HG02884 (cell line): ENCODE data around the gene PCDHGA3.
"Not testable (repeated sequence)": the region's sequence is repeated elsewhere in the genome, so short reads cannot be mapped to it uniquely, and the experiment has no call there.

ENCODE experiments used
- ATAC-seq: cut with Tn5 transposase; IDR thresholded peaks from one replicate; pipeline ENCODE4 v1.9.1; 2021; ENCODE audit warnings: mild to moderate bottlenecking, moderate library complexity; ENCODE audit not compliant: unreplicated experiment

The PCDHGA3 gene

DNA sequence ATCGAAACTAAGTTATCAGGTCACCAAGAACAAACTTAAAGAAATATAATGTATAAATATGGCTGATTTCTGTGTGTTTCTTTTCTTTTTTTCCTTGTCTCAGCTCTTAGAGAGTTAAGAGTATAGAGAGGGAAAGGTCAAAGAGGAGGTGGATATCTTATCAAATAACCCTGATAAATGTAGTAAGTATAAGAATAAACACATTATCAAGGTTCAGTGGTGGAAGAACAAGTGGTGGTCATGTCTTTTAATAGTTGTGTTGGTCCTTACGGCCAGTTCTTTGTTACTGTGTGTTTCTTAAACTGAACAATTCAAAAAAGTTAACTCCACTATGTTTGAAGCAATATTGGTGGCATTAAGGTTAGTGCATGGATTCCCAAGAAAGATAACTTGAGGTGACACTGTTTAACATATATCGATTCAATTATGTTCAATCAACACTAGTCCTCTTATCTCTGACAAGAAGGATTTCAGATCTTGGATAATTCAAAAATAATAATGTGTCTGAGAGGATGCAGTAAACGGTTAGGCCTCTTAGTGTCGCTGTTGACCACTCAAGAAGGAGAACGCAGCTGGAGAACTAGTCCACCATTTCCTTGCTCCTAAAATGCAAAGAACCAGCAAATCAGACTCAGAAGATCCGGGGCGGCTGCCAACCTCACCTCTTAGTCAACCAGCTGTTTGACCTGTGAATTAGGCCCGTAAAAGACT lies at the start of gene PCDHGA3:
Gene PCDHGA3 (plus strand): TSS at position 588 of the 711 bp plus-strand sequence. CDS start 205 bp downstream, outside the sequence.
- ATAC-seq: no peak

DNA sequence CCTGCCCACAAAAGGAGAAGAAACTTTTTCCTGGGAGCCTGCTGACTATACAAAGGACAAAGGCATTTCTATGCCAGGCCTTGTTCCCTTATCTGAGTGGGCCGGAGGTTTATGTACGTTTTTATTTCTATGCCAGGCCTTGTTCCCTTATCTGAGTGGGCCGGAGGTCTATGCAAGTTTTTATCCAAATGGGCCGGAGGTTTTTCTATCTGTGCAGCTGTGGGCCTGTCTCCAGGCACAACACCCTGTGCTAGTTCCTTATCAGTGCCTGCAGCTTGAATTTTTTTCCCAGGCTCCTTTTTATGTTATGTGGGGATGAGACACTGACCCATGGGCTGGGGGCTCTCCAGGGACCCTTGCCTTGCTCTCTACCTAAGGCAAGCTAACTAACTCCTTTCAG lies 45.3 kb upstream of the PCDHGA3 start:
- ATAC-seq: no peak

DNA sequence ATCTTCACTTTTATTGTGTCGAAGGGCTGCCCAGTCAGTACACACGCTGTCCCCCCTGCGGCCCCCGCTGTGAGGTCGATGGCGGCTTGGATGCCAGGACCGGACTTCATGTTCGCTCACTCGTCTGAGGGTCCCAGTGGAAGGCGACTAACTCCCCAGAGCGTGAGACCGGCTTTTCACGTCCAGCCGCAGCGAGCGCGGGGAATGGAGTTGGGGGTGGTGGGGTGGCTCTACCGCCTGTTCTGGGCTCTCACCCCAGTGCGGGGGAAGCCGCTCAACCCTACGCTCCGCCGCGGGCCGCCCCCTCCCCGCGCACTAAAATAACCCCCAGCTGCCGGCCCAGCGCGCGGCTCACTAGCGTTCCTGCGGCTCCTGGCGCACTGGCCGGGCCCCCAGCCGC lies 39.9 kb upstream of the PCDHGA3 start, which contains the start of gene SLC25A2:
Gene SLC25A2 (minus strand): TSS at position 294 of the 400 bp plus-strand sequence. CDS start 184 bp downstream, at position 110.
- ATAC-seq: no peak

DNA sequence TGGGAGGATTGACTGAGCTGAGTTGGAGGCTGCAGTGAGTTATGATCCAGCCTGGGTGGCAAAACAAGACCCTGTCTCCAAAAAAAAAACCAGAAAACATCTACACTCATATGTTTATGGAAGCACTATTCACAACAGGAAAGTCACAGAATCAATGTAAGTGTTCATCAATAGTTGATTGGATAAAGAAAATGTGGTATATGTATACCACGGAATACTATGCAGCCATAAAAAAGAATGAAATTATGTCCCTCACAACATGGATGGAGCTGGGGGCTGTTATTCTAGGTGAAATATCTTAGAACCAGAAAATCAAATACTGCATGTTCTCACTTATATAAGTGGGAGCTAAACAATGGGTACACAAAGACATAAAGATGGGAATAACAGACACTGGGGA lies 37.0 kb upstream of the PCDHGA3 start:
- no peak for ATAC-seq

DNA sequence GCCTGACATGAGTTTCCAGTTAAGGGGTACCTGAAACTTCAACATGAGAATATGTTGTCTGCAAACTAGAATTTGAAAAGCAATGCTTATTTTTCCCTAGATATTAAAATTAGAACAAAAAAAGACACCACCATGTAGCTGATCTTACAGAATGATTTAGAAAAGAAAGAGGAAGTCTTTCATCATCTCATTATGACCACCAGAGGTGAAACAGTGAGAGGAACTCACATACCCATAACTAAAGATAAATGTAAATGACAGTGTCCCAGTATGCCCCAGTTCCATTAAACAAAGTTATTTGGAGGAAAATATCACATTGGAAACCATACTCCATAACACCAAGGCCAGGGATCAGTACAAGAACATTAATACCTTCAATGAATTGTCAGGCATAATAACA lies 29.9 kb upstream of the PCDHGA3 start:
- no peak for ATAC-seq

DNA sequence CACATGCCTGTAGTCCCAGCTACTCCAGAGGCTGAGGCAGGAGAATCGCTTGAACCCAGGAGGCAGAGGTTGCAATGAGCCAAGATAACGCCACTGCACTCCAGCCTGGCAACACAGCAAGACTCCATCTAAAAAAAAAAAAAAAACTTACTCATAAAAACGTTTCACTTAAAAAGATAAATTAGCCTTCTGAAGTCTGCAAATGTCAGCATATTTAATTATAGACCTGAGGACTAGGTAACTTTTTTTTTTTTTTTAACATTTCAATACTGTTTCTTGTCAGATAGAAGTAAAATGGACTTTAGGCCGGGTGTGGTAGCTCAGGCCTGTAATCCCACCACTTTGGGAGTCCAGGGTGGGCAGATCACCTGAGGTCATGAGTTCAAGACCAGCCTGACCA lies 26.7 kb upstream of the PCDHGA3 start:
- not testable (repeated sequence) for ATAC-seq

DNA sequence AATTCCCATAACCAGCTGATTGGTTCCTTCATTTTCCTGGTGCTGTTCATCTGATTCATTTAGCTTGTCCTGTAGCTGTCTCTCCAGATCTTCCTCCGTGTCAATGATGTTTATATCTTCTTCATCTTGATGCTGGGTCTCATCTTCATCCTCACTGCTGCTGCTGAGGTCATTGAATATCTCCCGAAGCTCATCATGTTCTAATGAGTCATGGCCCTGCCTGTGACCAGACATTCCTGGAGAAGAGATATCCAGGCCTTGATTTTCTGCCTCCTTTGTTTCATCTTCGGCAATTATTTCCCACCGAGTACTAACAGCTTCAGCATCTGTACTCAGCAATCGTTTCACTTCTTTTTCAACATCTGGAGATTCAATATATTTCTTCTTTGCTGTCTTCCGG lies 24.4 kb upstream of the PCDHGA3 start:
- no peak for ATAC-seq

DNA sequence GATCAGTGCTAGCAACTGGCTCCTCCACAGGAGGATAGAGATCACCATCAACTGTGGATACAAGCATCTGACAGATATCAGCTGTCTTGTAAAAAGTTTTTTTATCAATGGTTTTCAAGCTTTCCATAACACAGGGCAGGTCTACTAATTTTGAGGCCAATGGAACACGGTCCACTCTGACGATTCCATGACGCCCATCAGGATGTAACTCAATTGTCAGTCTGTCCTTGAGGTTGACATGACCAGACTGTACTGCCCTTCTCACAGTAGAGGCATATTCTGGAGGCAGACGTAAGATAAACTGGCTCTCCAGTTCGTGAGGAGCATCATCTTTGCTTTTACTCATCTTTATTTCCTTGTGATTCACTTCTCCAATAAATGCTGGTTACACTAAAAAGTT lies 23.9 kb upstream of the PCDHGA3 start:
- no peak for ATAC-seq

DNA sequence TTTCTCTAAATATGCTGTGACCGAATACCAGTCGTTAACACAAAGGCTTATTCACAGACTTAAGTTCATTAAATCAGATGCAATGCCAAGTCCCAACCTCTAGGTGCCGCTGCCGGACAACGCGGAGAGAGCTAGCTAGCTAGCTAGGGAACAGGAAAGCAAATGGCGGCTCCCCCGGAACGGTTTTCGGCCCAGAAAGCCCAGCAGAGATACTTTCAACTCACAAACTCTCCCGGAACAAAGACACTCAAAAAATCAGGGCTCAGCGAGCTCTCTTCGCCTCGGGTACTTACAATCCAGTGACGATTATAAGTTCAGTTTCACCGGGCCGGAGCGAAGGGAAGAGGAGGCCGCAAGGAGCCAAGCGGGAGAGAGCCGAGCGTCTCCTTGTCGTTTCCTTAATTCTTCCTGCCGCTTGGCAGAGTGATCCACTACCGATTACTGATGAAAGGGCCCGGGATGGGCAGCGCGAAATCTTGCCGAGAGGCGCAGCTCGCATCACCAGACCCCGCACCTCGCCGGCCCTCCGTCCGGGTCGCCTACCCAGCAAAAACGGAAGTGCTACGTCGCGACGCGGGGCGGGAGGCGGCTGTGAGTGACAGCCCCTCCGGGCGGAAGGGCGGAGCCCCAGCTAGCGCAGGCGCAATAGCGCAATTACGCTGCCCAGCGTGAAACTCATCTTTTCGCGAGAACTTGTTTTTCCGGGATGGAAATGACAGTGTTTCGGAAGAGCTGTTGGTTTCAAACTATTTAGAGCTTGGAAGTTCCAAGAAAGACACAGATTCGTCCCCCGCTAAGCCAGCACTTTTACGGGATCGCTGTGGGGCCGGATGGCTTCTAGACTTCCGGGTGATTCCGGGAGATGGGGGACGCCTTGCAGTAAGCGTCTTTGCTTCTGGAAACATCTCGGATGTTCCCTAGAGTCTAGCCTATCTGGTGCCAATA lies 23.1 kb upstream of the PCDHGA3 start, which contains the start of gene TAF7:
Gene TAF7 (minus strand): TSS at position 560 of the 945 bp plus-strand sequence. CDS start 740 bp downstream, outside the sequence.
- peak; percentile 88 for ATAC-seq

DNA sequence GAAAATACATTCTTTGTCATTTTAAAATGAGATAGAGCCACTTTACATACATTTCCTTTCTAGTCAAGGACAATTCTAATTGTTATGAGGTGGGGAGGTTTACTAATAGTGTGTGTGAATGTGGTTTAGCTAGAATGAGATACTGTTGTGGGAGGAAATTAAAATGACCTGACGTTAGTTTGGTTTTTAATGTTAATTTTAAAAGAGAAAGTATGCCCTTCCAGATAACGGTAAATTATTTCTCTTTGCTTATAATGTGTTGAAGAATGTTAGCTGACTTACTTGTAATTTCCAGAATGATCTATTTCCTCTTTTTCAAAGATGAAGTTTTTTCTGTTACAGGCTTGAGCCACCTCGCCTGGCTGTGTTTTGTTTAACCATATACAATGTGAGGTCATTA lies 21.4 kb upstream of the PCDHGA3 start:
- no peak for ATAC-seq

DNA sequence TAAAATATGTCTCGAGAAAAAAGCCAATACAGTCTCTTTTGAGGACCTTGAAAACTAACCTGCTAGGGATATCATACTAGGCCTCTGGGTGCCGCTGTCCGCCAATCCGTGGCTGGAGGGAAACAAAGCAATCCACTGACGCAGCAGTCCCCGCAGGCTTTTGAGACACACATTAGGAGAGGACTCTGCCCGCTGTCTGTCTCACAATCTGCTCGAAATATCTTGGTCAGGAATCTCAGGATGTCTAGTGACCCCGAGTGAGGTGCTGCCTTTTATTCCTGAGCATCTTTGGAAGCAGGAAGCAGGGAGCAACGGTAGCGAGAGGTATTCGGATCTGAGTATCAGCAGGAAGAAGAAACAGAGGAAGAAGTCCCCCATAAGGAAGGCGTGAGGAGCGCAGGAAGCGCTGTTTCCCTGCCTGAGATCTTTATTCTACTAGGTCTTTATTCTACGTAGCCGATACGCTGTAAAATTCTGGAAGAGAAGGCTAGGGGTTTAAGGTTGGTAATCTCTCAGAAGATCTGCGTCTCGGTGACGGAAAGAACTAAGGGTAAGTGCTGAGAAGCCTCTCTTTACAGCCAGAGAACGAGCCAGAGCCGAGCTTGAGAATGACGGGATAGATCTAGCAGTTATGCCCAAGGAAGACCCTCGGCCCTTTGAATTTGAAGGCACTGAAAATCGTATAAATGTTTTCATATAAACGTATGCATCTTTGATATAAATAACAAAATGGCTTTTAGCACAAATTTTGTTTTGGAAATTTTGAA lies 17.4 kb upstream of the PCDHGA3 start:
- ATAC-seq: no peak

DNA sequence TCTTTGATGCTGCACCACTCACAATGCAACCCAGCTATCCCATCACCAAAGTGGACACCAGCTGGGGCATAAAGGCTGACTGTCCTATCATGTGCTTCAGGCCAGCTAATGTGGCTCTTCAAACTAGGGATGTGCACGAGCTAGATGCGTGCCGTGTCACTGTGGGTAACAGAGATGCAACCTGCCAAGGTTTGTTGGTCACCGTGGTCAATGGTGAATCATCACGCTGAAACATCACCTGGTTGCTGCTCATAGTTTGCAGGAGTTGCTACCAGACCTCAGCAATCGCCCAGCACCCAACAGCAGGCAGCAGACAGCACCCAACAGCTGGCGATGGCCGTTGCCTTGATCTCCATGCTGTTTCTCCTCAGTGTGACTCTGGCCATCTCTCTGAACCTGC lies 15.4 kb upstream of the PCDHGA3 start:
- no peak for ATAC-seq

DNA sequence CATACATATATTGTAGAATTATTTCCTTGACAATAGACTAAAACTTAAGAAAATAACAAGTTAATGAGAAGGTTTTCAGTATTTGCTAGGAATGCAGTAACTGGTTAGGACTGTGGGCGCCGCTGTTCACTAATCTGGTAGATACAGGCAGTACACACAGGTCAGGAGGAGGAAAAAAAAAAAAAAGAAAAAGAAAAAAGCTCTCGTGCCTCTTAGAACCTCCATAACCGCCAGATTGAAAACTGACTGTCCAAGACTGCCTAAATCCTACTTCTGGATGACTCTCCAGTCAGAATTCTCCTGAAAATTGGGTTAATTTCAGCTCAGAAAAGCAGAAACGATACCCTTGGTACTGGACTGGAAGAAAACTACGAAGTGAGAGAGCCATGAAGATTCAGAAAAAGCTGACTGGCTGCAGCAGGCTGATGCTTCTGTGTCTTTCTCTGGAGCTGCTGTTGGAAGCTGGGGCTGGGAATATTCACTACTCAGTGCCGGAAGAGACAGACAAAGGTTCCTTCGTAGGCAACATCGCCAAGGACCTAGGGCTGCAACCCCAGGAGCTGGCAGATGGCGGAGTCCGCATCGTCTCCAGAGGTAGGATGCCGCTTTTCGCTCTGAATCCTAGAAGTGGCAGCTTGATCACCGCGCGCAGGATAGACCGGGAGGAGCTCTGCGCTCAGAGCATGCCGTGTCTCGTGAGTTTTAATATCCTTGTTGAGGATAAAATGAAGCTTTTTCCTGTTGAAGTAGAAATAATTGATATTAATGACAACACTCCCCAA lies 13.1 kb upstream of the PCDHGA3 start, which contains the start of gene PCDHGA1:
Gene PCDHGA1 (plus strand): TSS at position 216 of the 782 bp plus-strand sequence.
- peak; percentile 47 for ATAC-seq

DNA sequence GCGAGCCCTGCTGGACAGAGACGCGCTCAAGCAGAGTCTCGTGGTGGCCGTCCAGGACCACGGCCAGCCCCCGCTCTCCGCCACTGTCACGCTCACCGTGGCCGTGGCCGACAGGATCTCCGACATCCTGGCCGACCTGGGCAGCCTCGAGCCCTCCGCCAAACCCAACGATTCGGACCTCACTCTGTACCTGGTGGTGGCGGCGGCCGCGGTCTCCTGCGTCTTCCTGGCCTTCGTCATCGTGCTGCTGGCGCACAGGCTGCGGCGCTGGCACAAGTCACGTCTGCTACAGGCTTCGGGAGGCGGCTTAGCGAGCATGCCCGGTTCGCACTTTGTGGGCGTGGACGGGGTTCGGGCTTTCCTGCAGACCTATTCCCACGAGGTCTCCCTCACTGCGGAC lies 11.1 kb upstream of the PCDHGA3 start:
- ATAC-seq: not testable (repeated sequence)

DNA sequence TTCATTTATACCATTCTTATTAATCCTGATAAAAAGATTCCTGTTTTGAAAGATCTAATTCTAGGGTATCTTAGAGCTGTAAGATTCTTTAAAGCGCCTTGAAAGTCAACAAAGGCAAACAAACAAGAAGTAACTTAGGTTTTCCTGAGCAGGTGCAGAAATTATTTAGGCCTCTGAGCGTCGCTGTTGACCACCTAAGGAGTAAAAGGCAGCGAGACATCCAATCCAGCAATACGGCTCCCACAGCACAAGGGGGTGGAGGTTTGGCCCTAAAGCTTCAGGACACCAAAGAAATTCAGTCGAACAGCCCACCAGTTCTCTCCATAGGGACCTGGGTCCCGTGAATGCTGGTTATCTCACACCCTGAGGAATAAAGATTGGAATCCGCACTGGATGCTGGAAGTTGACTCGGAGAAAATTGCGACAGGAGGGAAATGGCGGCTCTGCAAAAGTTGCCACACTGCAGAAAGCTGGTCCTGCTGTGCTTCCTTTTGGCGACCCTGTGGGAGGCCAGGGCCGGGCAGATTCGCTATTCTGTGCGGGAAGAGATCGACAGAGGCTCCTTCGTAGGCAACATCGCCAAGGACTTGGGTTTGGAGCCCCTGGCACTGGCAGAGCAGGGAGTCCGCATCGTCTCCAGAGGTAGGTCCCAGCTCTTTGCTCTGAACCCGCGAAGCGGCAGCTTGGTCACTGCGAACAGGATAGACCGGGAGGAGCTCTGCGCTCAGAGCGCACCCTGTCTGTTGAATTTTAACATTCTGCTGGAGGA lies 4.9 kb upstream of the PCDHGA3 start, which contains the start of gene PCDHGA2:
Gene PCDHGA2 (plus strand): TSS at position 223 of the 769 bp plus-strand sequence.
- no peak for ATAC-seq

DNA sequence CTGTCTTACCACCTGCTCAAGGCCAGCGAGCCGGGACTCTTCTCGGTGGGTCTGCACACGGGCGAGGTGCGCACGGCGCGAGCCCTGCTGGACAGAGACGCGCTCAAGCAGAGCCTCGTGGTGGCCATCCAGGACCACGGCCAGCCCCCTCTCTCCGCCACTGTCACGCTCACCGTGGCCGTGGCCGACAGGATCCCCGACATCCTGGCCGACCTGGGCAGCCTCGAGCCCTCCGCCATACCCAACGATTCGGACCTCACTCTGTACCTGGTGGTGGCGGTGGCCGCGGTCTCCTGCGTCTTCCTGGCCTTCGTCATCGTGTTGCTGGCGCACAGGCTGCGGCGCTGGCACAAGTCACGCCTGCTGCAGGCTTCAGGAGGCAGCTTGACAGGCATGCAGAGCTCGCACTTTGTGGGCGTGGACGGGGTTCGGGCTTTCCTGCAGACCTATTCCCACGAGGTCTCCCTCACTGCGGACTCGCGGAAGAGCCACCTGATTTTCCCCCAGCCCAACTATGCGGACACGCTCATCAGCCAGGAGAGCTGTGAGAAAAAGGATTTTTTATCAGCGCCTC lies 2.8 kb upstream of the PCDHGA3 start:
- ATAC-seq: not testable (repeated sequence)

DNA sequence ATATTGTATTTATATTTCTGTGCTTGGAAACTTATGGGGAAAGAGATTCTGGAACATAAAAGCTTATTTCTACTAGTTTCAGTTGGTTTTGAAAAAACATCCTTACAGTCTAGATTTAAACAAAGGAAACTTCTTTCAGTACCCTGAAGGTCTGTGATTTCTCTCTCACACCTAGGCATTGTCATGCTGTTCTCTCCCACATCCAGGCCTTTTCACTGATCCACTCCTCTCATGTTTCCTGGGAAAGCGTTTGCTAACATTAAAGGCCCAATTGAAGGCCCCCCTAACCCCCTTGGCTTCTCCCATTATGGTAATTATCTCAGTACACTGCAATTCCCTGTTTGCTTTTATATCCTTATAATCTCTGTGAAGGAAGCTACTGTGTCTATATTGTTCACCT lies 856 bp upstream of the PCDHGA3 start:
- ATAC-seq: no peak

DNA sequence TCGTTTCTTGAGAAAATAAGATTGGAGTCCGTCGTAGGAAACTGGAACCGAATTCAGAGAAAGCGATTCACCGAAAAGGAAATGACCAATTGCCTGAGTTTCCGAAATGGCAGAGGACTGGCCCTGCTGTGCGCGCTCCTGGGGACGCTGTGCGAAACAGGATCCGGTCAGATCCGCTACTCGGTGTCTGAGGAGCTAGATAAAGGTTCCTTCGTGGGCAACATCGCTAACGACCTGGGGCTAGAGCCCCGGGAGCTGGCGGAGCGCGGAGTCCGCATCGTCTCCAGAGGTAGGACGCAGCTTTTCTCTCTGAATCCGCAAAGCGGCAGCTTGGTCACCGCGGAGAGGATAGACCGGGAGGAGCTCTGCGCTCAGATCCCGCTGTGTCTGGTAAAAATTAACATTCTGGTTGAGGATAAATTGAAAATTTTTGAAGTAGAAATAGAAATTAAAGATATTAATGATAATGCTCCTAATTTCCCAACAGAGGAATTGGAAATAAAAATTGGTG lies 379 bp downstream of the PCDHGA3 start:
- no peak for ATAC-seq

DNA sequence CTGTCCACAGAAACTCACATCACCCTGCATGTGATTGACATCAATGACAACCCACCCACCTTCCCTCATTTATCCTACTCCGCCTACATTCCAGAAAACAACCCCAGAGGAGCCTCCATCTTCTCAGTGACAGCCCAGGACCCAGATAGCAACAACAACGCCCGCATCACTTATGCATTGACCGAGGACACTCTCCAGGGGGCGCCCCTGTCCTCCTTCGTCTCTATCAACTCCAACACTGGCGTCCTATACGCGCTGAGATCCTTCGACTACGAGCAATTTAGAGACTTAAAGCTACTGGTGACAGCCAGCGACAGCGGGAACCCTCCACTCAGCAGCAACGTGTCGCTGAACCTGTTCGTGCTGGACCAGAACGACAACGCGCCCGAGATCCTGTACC lies 1.7 kb downstream of the PCDHGA3 start:
- no peak for ATAC-seq
